Stimulated activated CD4-positive, alpha-beta T cell treated with anti-CD3 and anti-CD28 coated beads, Interleukin-1b, Interleukin-23, amount 100 ng/mL, for 4 hours (primary cell): Measurements from ENCODE around the gene ICOS.
"Not testable (repeated sequence)": the region's sequence is repeated elsewhere in the genome, so short reads cannot be mapped to it uniquely, and the experiment has no call there.

Experiments
- DNase-seq, 2 donors: peaks; one replicate each; pipeline ENCODE4 v3.0.0-alpha.2; 2020; ENCODE audit warnings: low read depth in 2 of 2

ICOS gene

GRCh38 chr2:203973676-203974075, 37.1 kb downstream of the ICOS start:
- DNase-seq, result no peak

- no peak for DNase-seq
Observed at GRCh38 chr2:203975912-203976311, 39.3 kb downstream of the ICOS start.

- no peak for DNase-seq
Observed at GRCh38 chr2:203982276-203982675, 45.7 kb downstream of the ICOS start.

GRCh38 chr2:203983064-203983715, 46.6 kb downstream of the ICOS start:
- DNase-seq, result no peak

- DNase-seq, result not testable (repeated sequence)
Observed at GRCh38 chr2:203985978-203986377, 49.4 kb downstream of the ICOS start.

- DNase-seq, result no peak
Observed at GRCh38 chr2:203987959-203988358, 51.4 kb downstream of the ICOS start.

GRCh38 chr2:203988500-203989260, 52.1 kb downstream of the ICOS start:
- DNase-seq, result no peak

- DNase-seq, result no peak
Observed at GRCh38 chr2:203989521-203989920, 53.0 kb downstream of the ICOS start.

GRCh38 chr2:203992509-203992908, 55.9 kb downstream of the ICOS start:
- no peak for DNase-seq

GRCh38 chr2:203993011-203993410, 56.4 kb downstream of the ICOS start:
- no peak for DNase-seq

- DNase-seq, result no peak
Observed at GRCh38 chr2:203993560-203993959, 57.0 kb downstream of the ICOS start.

- DNase-seq, result no peak
Observed at GRCh38 chr2:203994735-203995134, 58.2 kb downstream of the ICOS start.

- DNase-seq, result no peak
Observed at GRCh38 chr2:203996692-203997091, 60.1 kb downstream of the ICOS start.

GRCh38 chr2:203997481-203997880, 60.9 kb downstream of the ICOS start:
- DNase-seq, result no peak

GRCh38 chr2:203997980-203998809, 61.6 kb downstream of the ICOS start:
- no peak for DNase-seq

- DNase-seq, result no peak
Observed at GRCh38 chr2:203999835-204000234, 63.3 kb downstream of the ICOS start.

- no peak for DNase-seq
Observed at GRCh38 chr2:204000446-204000845, 63.9 kb downstream of the ICOS start.

GRCh38 chr2:204003276-204003990, 66.9 kb downstream of the ICOS start:
- no peak for DNase-seq

GRCh38 chr2:204004912-204005311, 68.3 kb downstream of the ICOS start:
- DNase-seq, result no peak

GRCh38 chr2:204005940-204006721, 69.6 kb downstream of the ICOS start:
- no peak for DNase-seq

- DNase-seq, result no peak
Observed at GRCh38 chr2:204008352-204008751, 71.8 kb downstream of the ICOS start.
